Suprapubic skin (tissue), 3 donors: ENCODE measurements around the gene MRPL14.

Experiments used
- EP300 ChIP-seq: sonication (generic); formaldehyde crosslinking; IDR thresholded peaks from one replicate; pipeline ENCODE4 v1.6.1; 2017; ENCODE audit warnings: antibody characterized with exemption
- POLR2A ChIP-seq, 2 donors: fragments of 450-650 bp; IDR thresholded peaks; one replicate each; pipeline ENCODE4 v1.6.1; 2017; ENCODE audit warnings: antibody characterized with exemption in 2 of 2, mild to moderate bottlenecking in 2 of 2, moderate library complexity in 2 of 2
- TF ChIP-seq, protein P1 (sequence below), 2 donors: fragments of 200-600 bp in 1 of 2; fragments of 450-650 bp in 1 of 2; sonication (generic) in 1 of 2; IDR thresholded peaks; one replicate each; pipeline ENCODE4 v1.5.1; 2016 to 2019; ENCODE audit warnings: antibody characterized with exemption in 2 of 2, mild to moderate bottlenecking in 1 of 2, moderate library complexity in 1 of 2

DNA sequence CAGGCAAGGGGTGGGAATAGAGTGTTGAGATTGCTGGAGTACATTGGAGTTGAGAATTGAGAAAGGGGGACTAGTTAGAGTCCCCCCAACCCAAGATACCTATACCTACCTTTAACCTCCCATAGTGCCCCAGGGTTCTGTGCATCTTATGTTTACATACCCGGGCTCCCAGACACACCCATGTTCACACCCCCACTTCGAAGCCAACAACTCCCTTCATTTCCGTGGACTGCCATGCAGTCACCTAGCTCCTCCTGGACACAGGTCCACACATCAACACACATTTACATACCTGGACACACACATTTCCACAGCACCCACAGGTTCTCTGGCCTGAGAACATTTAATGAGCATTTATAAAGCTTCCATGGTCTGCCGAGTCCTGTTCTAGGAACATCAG, 5.2 kb upstream of the MRPL14 start:
- TF ChIP-seq, protein P1, sequence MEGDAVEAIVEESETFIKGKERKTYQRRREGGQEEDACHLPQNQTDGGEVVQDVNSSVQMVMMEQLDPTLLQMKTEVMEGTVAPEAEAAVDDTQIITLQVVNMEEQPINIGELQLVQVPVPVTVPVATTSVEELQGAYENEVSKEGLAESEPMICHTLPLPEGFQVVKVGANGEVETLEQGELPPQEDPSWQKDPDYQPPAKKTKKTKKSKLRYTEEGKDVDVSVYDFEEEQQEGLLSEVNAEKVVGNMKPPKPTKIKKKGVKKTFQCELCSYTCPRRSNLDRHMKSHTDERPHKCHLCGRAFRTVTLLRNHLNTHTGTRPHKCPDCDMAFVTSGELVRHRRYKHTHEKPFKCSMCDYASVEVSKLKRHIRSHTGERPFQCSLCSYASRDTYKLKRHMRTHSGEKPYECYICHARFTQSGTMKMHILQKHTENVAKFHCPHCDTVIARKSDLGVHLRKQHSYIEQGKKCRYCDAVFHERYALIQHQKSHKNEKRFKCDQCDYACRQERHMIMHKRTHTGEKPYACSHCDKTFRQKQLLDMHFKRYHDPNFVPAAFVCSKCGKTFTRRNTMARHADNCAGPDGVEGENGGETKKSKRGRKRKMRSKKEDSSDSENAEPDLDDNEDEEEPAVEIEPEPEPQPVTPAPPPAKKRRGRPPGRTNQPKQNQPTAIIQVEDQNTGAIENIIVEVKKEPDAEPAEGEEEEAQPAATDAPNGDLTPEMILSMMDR (IDR thresholded peaks at IDR 0.05) = no peak
- TF ChIP-seq POLR2A (IDR thresholded peaks at IDR 0.05) = no peak
- TF ChIP-seq EP300 = no peak
